AG08395 (cell line): ENCODE data around the gene ROR2.

Experiments used
- DNase-seq: peaks from one replicate; pipeline ENCODE4 v3.0.0; 2012; ENCODE audit warnings: mixed read lengths, low spot score

ROR2 gene

DNA sequence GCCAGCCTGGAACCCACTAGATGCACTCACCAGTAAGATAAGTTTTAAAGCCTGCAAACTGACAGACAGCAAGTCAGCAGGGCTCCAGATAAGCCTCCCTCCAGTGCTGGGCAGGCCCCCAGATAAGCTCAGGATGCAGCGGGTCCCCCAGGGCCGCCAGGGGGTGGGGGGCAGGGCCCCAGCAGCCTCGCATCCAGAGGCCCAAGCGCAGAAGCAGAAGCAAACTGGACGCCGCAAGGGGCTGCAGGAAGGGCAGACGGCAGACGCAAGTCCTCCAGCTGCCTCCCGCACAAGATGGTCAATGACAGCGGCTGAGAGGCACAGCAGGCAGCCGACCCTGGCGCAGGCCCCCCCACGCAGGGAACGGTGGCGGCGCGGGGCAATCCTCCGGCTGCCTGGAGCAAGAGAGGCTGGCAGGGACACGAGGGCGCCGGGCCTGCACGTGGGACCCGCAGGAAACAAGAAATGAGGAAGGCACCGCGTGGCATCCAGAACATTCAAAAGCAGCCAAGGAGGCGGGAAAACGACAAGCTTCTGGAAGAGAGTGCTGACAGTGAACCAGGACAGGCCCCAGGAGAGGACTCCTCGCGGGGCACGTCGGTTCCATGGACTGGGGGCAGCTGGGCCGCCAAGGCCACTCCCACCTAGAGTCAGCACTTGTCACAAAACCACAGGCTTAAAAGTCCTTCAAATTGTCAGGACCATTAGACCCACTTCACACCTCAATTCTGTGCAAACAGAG lies 49.8 kb downstream of the ROR2 start:
- no peak for DNase-seq

DNA sequence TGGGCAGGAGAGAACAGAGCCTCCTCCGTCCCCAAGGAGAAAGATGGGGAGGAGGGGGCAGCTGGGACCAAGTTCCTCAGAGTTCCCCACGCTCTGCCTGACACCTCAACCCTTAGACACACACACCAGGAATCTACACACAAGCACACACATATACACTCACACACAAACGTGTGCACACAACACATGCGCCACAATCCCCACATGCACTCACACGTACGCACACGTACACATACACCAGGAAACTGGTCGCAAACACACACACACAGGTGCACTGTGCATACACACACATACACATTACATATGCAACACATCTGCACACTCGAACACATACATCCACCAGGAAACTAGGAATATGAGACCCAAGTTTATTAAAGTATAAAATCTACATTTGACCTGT lies 50.4 kb downstream of the ROR2 start:
- DNase-seq: no peak

DNA sequence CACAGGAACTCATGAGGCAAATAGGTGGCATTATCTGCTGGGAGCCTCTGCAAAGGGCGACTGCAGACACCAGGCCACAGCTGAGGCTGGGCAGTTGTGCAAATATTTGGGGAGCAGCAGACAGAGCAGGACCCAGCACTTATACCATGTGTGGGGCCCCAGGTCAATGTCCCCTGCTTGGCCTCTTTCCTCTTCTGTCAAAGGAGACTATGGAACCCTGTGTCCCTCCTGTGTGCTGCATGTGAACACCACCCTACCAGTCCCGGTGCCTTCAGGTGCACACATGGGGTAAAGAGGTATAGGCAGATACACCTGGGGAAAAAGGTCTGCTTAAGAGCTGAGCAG lies 50.8 kb downstream of the ROR2 start:
- DNase-seq: no peak

DNA sequence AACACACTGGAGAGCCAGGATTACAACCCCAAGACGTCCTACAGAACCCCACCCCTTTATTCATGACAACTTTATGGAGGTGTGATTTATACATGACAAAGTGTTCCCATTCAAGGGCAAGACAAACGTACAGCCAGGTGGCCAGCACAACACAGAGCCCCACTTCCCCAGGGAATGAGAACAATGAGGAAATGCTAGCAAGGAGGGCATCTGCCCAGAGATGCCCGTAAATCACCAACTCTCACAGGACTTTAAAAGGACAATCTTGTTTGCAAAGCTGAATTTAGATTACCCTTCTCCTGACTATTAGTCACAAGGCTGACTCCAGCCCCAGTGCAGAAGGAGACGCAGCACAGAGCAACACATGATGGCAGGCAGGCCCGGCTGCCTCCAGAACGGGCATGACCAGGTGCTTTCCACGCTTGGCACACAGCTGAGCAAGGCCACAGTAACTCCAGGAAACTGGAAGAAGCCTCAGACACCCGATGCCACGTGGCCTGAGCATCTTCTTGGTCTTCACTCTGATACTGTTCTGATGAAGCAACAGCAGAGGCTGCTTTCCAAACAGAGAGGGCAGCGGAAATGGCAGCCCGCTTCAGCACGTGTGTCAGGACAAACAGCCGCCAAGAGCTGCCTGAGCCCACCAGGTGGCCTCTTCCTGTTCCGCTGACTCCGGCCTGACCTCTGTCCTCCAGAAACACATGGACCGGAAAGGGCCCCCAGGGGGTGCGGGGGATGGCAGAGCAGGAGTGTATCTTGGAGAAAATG lies 51.4 kb downstream of the ROR2 start:
- DNase-seq: peak; percentile 32

DNA sequence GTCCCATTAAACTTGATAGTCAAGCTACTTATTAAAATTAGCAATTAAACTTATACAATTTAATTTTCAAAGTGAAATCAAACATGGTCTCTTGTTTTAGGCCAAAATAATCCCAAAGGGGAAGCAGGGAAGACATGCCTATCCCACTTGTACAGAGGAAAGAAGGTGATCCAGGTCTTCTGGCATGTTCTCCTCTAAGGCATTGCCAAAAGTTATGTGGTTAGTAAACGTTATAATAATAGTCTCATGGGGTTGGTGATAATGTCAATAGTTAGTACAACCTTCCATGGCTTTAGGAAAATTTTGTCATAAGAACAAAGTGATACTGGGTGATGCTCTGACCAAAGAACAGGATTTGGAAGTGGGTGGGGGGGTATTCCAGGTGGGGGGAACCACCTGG lies 52.8 kb downstream of the ROR2 start:
- DNase-seq: no peak

DNA sequence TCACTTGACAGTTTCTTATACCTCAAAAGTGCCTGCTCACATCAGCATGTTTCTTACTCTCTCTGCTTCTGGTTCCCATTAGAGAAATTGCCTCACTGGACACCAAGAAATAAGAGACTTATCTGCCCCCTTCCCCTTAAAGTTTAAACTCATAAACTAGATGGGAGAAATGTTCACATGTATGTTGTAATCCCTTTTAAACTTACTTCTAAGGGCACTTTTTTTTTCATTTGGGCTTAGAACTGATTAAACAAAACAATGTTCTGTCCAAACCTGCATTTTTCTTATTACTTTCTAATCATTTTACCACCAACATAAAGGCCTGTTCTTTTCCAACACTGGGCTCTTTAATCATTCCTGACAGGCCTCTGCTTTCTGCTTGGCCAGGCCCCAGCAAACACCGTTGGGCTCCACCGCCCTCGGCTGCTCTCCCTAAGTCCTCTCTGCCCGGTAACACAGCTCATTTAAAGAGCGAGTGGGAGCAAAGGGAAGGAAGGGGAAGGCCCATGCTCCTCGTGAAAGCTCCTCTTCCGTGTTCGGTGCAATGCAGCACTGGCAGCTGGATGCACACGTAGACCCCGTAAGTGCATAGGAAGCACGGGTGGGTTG lies 53.4 kb downstream of the ROR2 start:
- DNase-seq: no peak

DNA sequence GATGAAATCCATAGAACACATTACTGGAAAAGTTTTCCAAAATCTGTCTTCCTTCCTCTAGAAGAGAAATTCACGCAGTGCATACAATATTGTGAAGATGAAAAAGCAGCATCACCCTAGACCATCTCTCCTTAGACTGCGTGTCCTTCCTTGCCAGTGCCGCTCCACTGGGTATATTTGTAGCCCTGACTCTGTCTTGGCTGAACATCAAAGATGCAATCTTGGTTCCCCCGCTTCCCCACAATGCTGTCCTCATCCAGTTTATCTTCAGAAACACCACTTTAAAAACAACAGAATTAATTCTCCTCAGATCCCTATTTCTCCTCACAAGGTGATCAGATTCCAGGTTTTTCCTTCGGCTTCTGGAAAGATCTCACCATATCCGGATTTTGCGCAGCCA lies 53.9 kb downstream of the ROR2 start:
- no peak for DNase-seq

DNA sequence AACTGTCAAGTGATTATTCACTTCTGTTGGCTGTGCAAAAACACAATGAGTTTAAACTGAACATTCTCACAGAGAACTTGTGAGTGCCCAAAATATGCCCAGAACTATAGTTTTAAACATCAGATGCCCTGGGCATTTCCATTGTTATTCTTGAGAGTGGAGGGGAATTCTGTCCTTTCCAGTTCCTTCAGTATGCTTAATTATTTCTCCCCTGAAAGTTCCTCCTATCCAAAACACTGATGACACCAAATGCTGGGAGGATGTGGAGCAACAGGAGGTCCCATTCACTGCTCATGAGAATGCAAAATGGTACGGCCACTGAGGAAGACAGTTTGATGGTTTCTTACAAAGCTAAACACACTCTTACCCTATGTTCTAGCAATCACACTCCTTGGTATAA lies 55.5 kb downstream of the ROR2 start:
- DNase-seq: no peak

DNA sequence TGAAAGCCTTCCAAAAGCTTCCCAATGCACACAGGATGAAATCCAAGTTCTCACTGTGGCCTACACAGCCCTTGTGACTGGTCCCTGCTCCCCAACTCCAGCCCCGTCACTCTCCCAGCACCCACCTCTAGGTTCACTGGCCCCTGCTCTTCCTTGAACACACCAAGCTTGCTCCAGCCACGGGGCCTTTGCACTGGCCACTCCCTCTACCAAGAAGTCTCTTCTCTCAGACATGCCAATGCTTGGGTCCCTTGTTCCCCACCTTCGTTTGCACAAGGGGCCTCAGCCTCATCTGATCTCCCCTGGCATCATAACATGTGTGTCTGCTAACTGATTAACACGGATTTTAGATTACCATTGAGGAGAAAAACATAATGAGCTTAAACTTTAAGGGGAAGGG lies 56.0 kb downstream of the ROR2 start:
- DNase-seq: no peak

DNA sequence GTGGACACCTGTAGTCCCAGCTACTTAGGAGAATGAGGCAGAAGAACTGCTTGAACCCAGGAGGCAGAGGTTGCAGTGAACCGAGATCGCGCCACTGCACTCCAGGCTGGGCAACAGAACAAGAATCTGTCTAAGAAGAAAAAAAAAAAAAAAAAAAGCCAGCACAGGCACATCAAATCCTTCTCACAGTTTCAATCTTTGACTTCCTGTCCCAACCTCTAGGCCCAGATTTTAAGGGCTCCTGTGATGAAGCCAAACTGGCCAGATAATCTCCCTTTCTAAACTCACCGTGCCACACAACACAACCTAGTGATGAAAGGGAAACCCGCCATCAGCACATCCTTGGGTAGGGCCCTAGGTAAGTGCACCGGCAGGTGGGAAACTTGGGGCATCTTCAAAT lies 58.1 kb downstream of the ROR2 start:
- no peak for DNase-seq

DNA sequence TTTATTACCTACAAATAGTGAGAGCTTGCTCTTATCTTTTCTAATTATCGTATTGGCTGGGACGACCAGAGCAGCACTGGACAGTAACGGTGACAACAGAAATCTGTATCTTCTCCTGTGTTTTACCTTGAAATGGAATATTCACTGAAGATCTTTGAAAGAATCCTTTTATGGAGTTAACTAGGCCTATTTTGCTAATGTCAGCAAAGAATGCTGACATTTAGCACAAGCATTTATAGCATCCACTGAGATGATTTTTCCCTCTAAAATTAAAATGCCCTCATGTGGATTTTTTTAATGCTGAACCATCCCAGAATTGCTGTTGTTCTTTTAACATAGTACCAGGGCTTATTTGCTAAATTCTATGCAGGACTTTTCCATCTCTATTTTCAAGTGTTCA lies 59.4 kb downstream of the ROR2 start:
- no peak for DNase-seq

DNA sequence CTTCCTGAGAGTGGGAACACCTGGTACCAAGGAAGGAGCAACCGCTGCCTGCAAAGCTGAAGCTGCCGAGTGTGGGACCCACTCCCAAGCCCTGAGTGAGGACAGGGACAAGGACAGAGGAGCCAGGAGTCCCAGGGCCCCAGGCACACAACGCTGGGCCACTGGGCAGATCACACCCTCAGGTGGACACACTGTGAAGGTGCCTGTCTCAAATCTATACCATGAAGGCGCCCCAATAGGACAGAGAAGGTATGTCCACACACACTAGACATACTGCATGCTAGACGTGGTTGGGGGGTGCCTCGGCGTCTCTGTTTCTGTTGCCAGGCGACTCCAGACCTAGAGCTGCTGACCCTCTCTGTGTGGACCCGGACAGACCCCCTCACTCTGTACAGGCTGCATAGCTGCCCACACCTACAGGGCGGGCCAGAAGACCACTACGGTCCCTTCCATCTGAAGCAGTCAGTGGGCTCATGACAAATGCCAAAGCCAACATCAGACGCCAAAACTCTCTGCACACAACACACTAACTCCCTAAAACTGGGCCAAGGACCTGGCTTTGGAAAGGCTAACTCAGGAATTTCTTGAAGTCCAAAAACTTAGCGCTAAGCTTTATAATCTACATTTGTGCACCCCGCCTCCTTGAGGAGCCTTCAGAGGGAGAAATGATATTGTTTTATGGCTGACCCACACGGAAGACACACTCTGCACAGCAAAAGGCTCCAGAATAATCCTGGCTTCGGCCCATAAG lies 60.7 kb downstream of the ROR2 start:
- no peak for DNase-seq

DNA sequence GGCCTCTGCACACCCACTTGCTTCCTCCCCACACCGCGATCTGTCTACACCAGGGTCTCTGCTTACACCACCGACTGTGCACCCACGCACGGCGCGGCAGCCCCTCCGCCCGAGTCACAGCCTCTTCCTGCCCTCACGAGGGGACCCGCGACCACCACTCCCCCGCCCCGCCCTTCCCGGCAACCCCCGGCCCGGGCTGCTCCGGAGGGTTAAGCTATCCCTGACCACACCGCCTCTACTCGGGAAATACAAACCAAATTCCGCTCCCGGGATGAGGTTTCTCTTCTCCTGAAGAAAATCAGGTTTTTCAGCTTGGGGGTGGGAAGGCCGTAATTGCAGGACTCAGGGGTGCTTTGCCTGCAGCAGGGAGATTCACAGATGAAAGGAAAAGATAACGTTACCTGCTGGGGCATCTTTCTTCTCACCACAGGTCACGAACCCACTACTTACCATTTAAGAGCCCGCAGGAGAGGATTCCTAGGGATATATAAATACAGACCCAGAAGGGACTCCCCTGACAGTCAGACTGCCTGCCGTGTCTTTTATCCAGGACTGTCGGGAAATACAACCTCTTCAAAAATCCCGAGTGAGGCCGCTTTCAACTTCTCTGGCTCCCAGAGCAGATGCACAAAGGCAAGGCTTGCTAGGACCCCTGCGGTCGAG lies 63.5 kb downstream of the ROR2 start:
- no peak for DNase-seq

DNA sequence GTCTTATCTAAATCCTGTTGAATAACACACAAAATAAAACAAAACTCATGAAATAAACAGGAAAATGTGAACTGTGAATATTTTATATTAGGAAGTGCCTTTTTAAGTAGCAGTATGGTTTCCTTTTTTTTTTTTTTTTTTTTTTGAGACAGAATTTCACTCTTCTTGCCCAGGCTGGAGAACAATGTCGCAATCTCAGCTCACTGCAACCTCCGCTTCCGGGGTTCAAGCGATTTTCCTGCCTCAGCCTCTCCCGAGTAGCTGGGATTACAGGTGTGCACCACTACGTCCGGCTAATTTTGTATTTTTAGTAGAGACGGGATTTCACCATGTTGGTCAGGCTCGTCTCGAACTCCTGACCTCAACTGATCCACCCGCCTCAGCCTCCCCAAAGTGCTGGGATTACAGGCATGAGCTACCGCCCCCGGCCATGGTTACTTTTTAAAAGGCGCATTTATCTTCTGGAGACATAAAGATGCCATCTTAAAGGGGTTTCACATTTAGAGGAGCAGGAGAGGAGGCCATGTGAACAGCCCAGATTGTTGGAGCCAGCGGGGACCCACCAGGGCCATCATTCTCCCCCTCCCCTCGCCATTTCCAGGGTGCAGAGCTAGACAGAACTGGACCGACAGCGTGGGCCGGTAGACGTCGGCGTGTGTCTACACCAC lies 64.1 kb downstream of the ROR2 start:
- DNase-seq: no peak

DNA sequence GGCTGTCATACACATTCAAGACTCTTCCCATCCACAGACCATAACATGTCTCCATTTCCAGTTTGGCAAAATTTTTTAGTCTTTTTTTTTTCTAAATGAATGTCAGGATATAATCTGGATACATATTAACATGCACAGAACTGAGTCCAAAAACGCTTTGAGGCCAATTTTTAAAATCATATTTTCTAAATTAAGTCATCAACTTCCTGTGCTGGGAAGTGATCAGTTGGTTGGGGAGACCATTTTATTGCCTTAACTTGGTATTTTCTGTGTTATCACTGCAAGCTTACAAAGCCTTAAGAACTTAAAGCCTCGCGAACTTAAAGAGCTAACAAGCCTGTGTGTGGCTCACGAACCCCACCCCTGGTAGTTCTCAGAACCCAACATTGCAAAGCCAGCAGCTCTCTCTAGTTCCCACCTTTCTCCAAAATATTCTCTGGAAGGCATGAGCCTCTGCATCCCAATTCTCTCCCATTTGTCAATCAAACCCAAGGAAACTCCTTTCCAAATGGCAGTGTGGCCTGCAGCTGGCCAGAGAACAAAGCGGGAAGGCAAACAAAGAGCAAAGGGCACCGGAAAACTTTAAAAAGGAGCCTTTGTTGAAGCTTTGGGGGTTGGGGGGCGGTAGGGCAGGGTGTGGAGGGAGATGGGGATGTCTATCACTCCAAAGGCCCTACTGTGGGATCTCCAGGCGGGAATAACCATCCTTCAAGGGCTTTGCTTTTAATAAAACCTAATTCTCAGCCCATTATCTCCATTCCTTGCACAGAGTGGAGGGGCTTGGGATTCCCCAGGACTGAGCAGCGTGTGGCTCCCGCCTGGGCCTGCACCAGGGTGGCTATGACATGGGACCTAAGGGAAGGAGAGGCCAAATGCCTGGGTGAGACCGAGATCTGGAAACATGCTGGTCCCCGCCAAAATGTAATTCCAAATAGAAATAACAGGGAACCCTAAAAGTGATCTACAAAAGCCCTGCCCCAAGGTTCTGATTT lies 65.0 kb downstream of the ROR2 start:
- no peak for DNase-seq

DNA sequence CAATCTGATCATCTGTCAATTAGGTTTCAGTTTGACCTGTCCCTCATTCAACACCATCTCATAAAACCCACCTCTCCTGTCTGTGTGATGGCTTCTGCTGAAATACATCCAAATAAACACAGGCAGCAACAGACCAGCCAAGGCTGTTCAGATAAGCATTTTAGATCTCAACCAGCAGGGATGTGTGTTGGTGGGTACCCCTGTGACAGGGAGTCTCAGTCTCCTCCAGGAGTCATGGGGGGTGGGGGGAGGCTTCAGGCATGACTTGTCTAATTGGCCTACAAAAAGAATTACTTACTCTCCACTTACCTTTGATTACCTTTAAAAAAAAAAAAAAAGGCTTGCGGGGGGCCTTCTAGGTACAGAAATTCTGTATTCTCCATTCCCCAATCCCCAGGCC lies 65.9 kb downstream of the ROR2 start:
- no peak for DNase-seq

DNA sequence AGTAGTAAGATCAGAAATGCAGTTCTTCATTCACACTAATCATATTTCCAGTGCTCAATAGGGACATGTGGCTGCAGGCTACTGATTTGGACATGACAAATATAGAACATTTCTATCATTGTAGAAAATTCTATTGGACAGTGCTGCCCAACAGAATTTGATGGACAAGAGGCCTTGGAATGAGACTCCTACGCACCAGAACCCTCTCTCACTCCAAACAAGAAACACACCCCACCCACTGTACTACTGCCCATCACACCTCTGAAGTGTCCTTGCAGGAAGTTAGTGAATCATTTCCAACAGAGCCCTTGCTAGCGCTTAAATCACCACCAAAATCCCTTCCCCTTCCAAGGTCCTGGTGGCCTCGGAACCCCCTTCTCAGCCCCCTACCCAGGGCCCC lies 66.5 kb downstream of the ROR2 start:
- DNase-seq: no peak

DNA sequence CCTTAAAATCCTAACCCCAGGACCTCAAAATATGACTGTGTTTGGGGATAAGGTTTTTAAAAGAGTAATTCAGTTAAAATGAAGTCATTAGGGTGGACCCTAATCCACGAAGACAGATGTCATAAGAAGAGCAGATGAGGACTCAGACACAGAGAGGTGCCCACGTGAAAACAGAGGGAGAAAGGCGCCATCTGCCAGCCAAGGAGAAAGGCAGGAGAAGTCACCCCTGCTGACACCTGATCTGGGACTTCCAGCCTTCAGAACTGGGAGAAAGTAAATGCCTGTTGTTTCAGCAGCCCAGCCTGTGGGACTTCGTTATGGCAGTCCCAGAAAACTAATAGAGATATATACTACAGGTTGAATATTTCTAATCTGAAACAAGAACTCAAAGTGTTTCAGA lies 67.4 kb downstream of the ROR2 start:
- no peak for DNase-seq

DNA sequence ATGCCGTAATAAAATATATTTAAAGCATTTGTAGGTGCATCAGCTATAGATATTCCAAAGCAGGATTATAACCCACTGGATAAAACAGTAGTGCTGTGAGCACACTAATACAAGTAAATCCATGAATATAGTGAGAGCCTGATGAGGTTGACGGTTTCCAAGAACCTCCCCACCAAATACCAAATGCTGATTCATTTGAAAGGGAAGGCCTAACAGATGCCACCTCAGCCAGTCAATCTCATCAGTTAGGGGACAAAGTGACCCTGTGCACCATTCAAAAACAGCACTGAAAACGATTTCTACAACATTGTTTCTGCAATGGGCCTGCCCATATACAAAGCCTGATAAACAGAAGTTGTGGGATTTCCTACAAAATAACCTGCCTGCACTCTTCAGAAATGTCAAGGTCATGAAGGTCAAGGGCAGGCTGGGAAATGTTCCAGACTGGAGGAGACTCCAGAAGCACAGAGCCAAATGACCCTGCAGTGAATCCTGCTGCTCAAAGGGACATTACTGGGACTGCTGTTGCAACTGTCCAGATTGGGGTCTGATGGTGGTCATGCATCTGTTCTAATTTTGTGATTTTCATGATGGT lies 69.6 kb downstream of the ROR2 start:
- DNase-seq: peak; percentile 32

DNA sequence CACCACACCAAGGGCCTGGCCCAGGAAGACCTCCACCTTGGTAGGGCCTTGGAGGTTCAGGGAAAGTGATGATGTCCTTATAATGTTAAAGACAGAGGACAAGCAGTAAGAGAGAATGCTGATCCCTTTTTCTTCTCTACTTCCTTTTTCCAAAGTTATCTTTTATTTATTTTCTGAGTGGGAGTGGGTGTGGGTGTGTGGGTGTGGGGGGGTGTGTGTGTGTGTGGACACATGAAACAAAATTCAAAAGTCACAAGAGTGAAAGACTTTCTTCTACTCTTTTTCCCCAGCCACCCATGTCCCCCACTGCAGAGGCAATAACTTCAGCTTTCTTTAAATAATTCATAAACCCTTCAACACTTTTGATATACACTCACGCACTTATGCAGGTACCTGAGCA lies 70.8 kb downstream of the ROR2 start:
- DNase-seq: no peak
